GM19238 (cell line): Measurements from ENCODE around the gene DES.
"Not testable (repeated sequence)": the region's sequence is repeated elsewhere in the genome, so short reads cannot be mapped to it uniquely, and the experiment has no call there.

ENCODE experiments used
- DNase-seq: peaks from one replicate; pipeline ENCODE4 v3.0.0; 2011; ENCODE audit warnings: low spot score; ENCODE audit not compliant: insufficient read length

DES gene

GRCh38 chr2:219399716-219400478 is 18.3 kb upstream of the DES start:
- no peak for DNase-seq

DNA sequence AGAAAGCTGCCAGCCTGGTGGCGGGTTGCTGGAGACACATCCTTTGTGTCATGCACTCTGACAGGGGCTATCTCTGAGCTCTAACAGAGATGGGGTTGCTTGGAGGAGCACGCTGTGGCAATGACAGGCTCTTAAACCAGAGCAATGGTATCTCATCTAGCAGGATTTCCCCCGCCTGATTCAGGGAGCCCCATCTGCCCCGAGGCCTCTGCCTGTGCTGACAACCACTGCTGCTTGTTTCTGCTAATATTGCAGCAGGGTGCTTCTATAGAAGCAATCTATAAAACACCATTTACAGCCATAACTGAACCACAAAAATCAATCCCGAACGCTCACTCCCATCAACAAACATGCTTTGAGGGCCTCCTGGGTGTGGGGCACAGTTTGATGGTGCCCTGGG is 17.6 kb upstream of the DES start:
- DNase-seq = no peak

GRCh38 chr2:219401606-219402005 is 16.6 kb upstream of the DES start:
- DNase-seq = no peak

DNA sequence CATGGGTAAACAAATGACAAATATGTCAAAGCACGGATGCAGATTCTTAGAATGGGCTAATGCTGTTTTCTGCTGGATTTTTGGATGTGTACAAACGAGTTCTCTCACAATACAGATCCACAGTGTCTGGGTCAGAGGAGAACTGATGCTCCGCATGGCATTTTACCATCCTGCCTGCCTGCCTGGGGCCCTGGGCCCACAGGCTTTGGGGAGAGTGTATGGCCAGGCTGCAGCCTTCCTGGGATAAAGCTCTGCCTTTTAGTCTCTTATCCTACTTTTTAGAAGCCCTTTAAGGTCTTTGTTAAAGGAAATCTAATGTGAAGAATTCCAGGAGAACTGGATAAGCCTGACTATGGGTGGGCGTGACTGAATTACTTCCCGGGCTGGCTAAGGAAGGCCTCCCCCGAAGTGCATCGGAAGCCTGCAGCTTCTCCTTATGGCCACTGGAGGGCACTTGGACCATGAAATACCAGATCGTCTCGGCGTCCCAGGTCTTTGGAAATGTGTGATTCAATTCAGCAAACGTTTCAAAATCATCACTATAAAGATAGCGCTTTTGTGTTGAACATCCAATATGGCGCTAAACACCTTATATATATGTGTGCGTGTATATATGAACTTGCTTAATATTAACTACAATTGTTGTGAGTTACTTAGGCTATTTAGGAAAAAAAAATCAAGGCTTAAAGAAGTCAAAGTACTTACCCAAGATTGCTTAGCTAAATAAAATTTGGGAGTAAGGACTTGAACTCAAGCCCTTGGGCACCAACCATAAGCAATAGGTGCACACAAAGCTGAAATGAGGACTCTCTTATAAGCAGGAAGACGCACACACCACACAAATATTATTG is 15.3 kb upstream of the DES start:
- peak; percentile 68 for DNase-seq

GRCh38 chr2:219403861-219404260 is 14.3 kb upstream of the DES start:
- DNase-seq = no peak

DNA sequence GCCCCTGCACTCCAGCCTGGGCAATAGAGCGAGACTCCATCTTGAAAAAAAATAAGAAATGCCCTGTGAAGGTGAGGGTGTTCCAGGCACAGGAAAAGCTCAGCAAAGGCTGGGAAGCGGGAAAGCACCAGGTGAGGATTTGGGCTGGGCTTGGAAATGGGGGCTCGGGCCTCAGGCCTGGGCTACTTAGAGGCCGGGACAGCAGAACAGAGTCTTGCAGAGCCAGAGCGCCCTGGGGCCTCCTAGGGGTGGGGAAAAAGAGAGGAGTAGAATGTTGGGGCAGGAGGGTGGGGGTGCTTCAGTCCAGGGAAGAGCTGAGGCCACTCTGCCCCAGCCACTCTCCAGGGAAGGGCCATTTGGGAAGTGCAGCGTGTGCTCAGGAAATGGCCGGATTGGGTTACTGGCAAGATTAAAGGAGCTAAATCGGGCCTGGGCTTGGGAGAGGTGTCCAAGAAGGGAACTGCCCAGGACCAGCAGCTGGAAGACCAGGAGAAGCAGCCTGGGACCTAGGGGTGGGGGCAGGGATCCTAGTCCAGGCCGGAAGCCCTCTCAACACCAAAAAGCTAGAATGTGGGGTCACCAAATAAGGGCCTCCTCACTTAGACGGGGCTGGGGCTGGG is 13.8 kb upstream of the DES start:
- no peak for DNase-seq

- no peak for DNase-seq
These were observed 13.2 kb upstream of the DES start for GRCh38 chr2:219404954-219405353.

GRCh38 chr2:219405451-219405850 is 12.7 kb upstream of the DES start:
- no peak for DNase-seq

DNA sequence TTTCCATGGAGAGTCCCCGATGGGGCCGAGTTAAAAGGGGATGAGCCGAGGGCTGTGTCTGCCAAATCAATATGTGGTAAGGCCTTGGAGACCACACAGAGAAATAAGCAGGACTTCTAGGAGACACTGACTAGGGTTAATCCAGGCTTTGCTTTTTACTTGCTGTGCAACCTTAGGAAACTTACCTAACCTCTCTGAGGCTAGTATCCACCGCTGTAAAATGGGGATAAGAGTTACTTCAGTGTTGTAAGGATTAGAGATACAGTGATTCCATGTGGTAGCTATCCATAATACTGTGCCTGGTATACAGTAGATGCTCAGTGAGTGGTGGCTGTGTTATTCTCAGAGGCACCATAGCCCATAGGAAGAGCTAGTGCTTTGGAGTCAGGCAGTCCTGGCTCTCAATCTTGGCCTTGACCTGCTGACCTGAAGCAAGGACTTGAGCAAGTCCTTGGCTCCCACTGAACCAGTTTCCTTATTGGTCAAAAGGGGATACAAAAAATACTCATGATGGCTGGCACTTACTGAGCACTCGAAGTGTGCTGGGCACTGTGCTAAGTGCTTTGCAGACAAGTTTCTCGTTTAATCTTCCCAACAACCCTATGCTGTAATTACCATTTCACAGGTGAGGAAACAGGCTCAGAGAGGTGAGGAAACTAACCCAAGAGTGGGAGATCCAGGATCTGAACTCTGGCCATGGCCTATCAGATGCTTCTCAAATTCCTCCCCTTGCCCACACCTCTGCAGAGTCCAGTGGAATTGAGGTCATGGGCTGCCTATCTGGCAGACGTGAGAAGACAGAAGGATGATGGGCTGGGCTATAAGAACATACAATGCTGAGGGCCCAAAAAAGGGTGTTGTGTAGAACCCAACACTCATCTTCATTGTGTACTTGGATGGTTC is 12.0 kb upstream of the DES start:
- no peak for DNase-seq

DNA sequence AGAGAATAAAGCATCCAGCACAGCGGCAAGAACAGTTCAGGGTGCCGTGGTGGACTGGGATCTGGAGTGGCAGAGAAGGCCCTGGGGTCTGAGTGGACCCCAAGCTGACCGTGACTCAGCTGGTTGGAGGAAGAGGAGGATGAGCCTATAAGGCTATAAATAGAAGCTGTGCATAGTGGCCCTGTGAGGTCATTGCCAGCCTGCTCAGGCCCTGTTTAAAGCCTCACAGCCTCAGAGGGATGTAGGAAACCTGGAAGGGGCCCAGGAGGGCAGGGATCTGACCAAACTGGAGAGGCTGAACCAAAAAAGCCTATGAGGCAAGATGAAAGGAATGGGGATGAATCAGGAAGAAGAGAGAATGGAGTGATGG is 11.3 kb upstream of the DES start:
- DNase-seq = no peak

DNA sequence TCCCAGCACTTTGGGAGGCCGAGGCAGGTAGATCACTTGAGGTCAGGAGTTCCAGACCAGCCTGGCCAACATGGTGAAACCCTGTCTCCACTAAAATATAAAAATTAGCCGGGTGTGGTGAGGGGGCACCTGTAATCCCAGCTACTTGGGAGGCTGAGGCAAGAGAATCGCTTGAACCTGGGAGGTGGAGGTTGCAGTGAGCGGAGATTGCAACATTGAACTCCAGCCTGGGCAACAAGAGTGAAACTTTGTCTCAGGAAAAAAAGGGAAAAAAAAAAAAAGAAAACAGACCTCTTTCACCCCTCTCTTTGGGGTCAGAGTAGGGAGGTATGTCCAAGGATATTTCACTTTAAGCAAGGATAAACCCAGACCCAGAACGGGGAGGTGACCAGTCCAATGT is 10.8 kb upstream of the DES start:
- DNase-seq = not testable (repeated sequence)

DNA sequence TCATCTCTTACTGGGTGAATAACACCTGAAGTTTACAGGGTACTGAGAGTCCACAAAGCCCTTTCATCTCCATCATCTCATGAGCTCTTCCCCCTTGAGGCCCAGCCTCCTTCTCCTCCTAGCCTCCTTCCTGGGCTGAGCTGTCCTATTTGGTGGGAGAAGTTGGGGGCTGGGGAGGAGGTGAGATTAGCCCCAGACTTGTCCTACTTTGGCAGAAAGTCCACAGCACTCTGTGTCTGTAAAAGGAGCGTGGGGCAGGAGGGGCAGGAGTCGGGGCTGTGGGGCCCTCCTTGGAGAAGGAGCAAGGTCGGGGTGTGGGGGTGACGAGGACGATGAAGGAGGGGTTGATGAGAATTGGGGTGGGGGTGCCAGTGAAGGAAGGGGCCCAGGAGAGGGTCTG is 10.0 kb upstream of the DES start:
- no peak for DNase-seq

GRCh38 chr2:219408631-219409030 is 9.5 kb upstream of the DES start:
- no peak for DNase-seq

- no peak for DNase-seq
These were observed 8.6 kb upstream of the DES start for GRCh38 chr2:219409619-219410018.

- DNase-seq = no peak
These were observed 7.8 kb upstream of the DES start for GRCh38 chr2:219410390-219410789.

DNA sequence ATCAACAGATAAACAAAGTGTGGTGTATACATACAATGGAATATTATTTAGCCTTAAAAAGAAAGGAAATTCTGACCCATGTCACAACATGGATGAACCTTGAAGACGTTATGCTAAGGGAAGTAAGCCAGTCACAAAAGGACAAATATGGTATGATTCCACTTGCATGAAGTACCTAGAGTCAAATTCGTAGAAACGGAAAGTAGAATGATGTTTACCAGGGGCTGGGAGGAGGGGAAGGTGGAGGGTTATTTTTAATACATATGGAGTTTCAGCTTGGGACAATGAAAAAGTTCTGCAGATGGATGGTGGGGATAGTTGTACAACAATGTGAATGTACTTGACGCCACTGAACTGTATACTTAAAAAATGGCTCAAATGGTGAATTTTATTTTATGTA is 3.3 kb upstream of the DES start:
- DNase-seq = no peak

- no peak for DNase-seq
These were observed 2.5 kb upstream of the DES start for GRCh38 chr2:219415580-219416234.

GRCh38 chr2:219416235-219416602 is 2.0 kb upstream of the DES start:
- no peak for DNase-seq

- DNase-seq = no peak
These were observed 1.2 kb upstream of the DES start for GRCh38 chr2:219416938-219417337.

- DNase-seq = no peak
These were observed 803 bp upstream of the DES start for GRCh38 chr2:219417374-219417773.

DNA sequence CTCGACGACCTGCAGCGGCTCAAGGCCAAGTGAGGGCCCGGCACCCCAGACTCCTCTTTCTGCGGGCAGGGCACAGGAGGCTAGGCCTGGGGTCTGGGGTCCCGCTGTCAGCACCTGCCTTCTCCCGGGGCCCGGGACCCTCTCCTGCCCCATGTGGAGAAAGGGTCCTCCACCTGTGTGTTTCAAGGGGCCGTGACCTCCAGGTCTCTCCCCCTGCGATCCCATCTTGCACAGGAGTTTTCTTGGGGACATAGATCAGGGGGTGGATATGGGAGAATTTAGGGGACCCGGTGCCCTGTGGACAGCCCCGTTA is 791 bp downstream of the DES start:
- no peak for DNase-seq
